GM12872 (cell line): ENCODE measurements around the gene THEM5.

Experiments
- CTCF ChIP-seq: IDR thresholded peaks from 3 replicates; pipeline ENCODE4 v1.5.1; 2011; ENCODE audit warnings: low read depth, mild to moderate bottlenecking, low read length, moderate library complexity; ENCODE audit not compliant: insufficient read depth

THEM5 gene

GRCh38 chr1:151868486-151868885 is 15.0 kb upstream of the THEM5 start:
- no peak for TF ChIP-seq CTCF

- no peak for TF ChIP-seq CTCF
These were observed 14.4 kb upstream of the THEM5 start for GRCh38 chr1:151867765-151868411.

- TF ChIP-seq CTCF = no peak
These were observed 13.8 kb upstream of the THEM5 start for GRCh38 chr1:151867321-151867720.

- no peak for TF ChIP-seq CTCF
These were observed 10.9 kb upstream of the THEM5 start for GRCh38 chr1:151864411-151864810.

- TF ChIP-seq CTCF = no peak
These were observed 9.1 kb upstream of the THEM5 start for GRCh38 chr1:151862604-151863003.

- no peak for TF ChIP-seq CTCF
These were observed 7.1 kb upstream of the THEM5 start for GRCh38 chr1:151860504-151861187.

GRCh38 chr1:151859891-151860293 is 6.4 kb upstream of the THEM5 start:
- no peak for TF ChIP-seq CTCF
